GM12878 (cell line): Measurements from ENCODE around the gene SURF6. TPM values are rescaled to one million over a fixed set of nuclear protein-coding genes. Genes with fewer than 3 reads are reported as not detected.

Source experiments
- ATAC-seq: fragments of 200-7000 bp; cut with Tn5 transposase; 3 replicates; pipeline ENCODE4 v1.9.1; 2020; ENCODE audit warnings: mild to moderate bottlenecking, moderate library complexity
- BruUV-seq: library from RNA; stranded (reverse); fragments of 400-500 nt; replicated peaks from 2 replicates; lab custom pipeline; 2021; lab: Mats Ljungman, UMichigan
- CTCF ChIA-PET: fragments of 300-600 bp; sonication (Branson Sonifier 250); formaldehyde crosslinking; extraction: SDS; loops from one replicate; lab custom pipeline; 2021; ENCODE audit warnings: inconsistent platforms; lab: Yijun Ruan, JAX
- POLR2A ChIA-PET: fragments of 350-600 bp; formaldehyde crosslinking; extraction: SDS; loops from one replicate; lab custom pipeline; 2021; ENCODE audit warnings: inconsistent platforms; lab: Charles Lee
- RAD21 ChIA-PET: fragments of 300-600 bp; sonication (Branson Sonifier 250); formaldehyde crosslinking; loops from one replicate; lab custom pipeline; 2023; ENCODE audit warnings: antibody characterized with exemption; ENCODE audit not compliant: unreplicated experiment; lab: Charles Lee
- SMC1A ChIA-PET: fragments of 300-600 bp; sonication (Branson Sonifier 250); formaldehyde crosslinking; loops from one replicate; lab custom pipeline; 2023; ENCODE audit not compliant: unreplicated experiment, uncharacterized antibody; lab: Charles Lee
- DNase-seq: peaks from one replicate; pipeline ENCODE4 v3.0.0-alpha.2; 2011; ENCODE audit warnings: low read depth, low spot score
- FAIRE-seq: peaks from 3 replicates; lab custom pipeline; 2011; peaks lifted over from hg19 to GRCh38; lab: Jason Lieb, UNC
- H2AFZ ChIP-seq: 2 replicates; pipeline ENCODE4 v1.6.0; 2011; ENCODE audit warnings: low read depth, low read length, control low read depth; ENCODE audit not compliant: control insufficient read depth
- H3K27ac ChIP-seq: 2 replicates; pipeline ENCODE4 v1.5.1; 2011; ENCODE audit warnings: control low read depth; ENCODE audit not compliant: control insufficient read depth, insufficient read depth
- H3K27me3 ChIP-seq, 2 experiments: replicated peaks in 1 of 2; 2 replicates each; pipeline versions ENCODE4 v1.6.0 to v1.6.1; 2011; ENCODE audit warnings: low read length in 1 of 2; ENCODE audit not compliant: control insufficient read depth in 2 of 2, insufficient read depth in 2 of 2
- H3K36me3 ChIP-seq, 2 experiments: 2 replicates each; pipeline ENCODE4 v1.5.1; 2011; ENCODE audit warnings: low read length in 1 of 2; ENCODE audit not compliant: control insufficient read depth in 2 of 2, insufficient read depth in 2 of 2
- H3K4me1 ChIP-seq: 2 replicates; pipeline ENCODE4 v1.6.1; 2011; ENCODE audit warnings: mild to moderate bottlenecking, low read length, moderate library complexity, mixed read lengths; ENCODE audit not compliant: control insufficient read depth, insufficient read depth
- H3K4me2 ChIP-seq: 2 replicates; pipeline ENCODE4 v1.6.0; 2011; ENCODE audit warnings: control low read depth; ENCODE audit not compliant: control insufficient read depth, insufficient read depth
- H3K4me3 ChIP-seq: fragments of 200-600 bp; sonication (generic); 2 replicates; pipeline ENCODE4 v1.5.1; 2016
- H3K79me2 ChIP-seq: 2 replicates; pipeline ENCODE4 v1.6.0; 2011; ENCODE audit warnings: low read length; ENCODE audit not compliant: control insufficient read depth, insufficient read depth
- H3K9ac ChIP-seq: 2 replicates; pipeline ENCODE4 v1.8.0; 2011; ENCODE audit warnings: low read length, control low read depth, mixed read lengths; ENCODE audit not compliant: control insufficient read depth, insufficient read depth
- H3K9me3 ChIP-seq: replicated peaks from 3 replicates; pipeline ENCODE4 v1.5.1; 2011; ENCODE audit warnings: mild to moderate bottlenecking, low read length; ENCODE audit not compliant: control insufficient read depth, insufficient read depth
- H4K20me1 ChIP-seq: 2 replicates; pipeline ENCODE4 v1.6.0; 2011; ENCODE audit not compliant: control insufficient read depth, insufficient read depth
- BACH1 ChIP-seq: fragments of 450-650 bp; IDR thresholded peaks from 2 replicates; pipeline ENCODE4 v1.6.1; 2017; ENCODE audit warnings: mild to moderate bottlenecking, borderline replicate concordance
- CTCF ChIP-seq, 3 experiments: IDR thresholded peaks in 2 of 3; conservative IDR thresholded peaks in 1 of 3; 2 replicates each; pipeline ENCODE4 v1.5.1; 2011; ENCODE audit warnings: low read depth in 3 of 3, low read length in 3 of 3, mild to moderate bottlenecking in 3 of 3, control low read depth in 2 of 3, moderate library complexity in 2 of 3, inconsistent platforms in 1 of 3, mixed read lengths in 1 of 3; ENCODE audit not compliant: control insufficient read depth in 2 of 3, insufficient read depth in 1 of 3; ENCODE audit errors: extremely low read depth in 1 of 3
- IRF4 ChIP-seq: IDR thresholded peaks from 2 replicates; pipeline ENCODE4 v1.6.1; 2011; ENCODE audit warnings: low read depth, low read length
- PAX8 ChIP-seq: fragments of 450-650 bp; IDR thresholded peaks from 2 replicates; pipeline ENCODE4 v1.6.1; 2017; ENCODE audit warnings: mild to moderate bottlenecking, moderate library complexity
- SMAD1 ChIP-seq: fragments of 450-650 bp; IDR thresholded peaks from 2 replicates; pipeline ENCODE4 v1.6.1; 2018; ENCODE audit warnings: mild to moderate bottlenecking, low read depth; ENCODE audit not compliant: partially characterized antibody
- ZNF687 ChIP-seq: fragments of 450-650 bp; IDR thresholded peaks from 2 replicates; pipeline ENCODE4 v1.6.1; 2017; ENCODE audit warnings: mild to moderate bottlenecking, moderate library complexity
- WGBS: methylation state at CpG from one replicate; pipeline ENCODE4 v1.1.6; 2016; ENCODE audit warnings: low lambda C conversion rate; ENCODE audit not compliant: insufficient replicate concordance, insufficient coverage; ENCODE audit errors: missing lambda C conversion rate; 5-methylcytosine and 5-hydroxymethylcytosine counted together
- in situ Hi-C: fragments of 300-500 bp; cut with MboI; formaldehyde crosslinking; loops from 9 replicates; pipeline ENCODE4 v1.14.3; 2018; ENCODE audit warnings: mixed read lengths
- intact Hi-C: fragments of 100-400 bp; cut with micrococcal nuclease; formaldehyde crosslinking; loops from one replicate; pipeline ENCODE4 v1.14.2; 2022; ENCODE audit not compliant: unreplicated experiment
- polyA plus RNA-seq, 11 experiments: library from polyadenylated mRNA; depleted of rRNA in 4 of 11; unstranded in 6 of 11; stranded (reverse) in 5 of 11; fragments of >200 nt; fragmentation: Nextera tagmentation in 4 of 11; fragmentation: Illumina TruSeq in 1 of 11; extraction: Ambion mirVana in 4 of 11; extraction: Trizol in 1 of 11; gene quantifications; 1 replicate in 1 of 11; 2 replicates in 10 of 11; pipeline versions ENCODE4 v1.2.1 to v1.2.3, GENCODE V29; 2011 to 2016; ENCODE audit warnings: inconsistent platforms in 2 of 11, missing spikeins in 2 of 11, low read depth in 1 of 11
- total RNA-seq, 4 experiments: library from RNA; depleted of rRNA in 3 of 4; stranded (reverse); fragments of >200 nt in 3 of 4; fragmentation: Illumina TruSeq in 1 of 4; extraction: Trizol in 1 of 4; gene quantifications; 2 replicates each; pipeline versions ENCODE4 v1.2.1 to v1.2.3, GENCODE V29; 2013 to 2021

The SURF6 gene
- total and polyA plus RNA-seq, 10 of the 15 experiments (the other 5 are each of a cell fraction or from before 2014, with no cell fraction given), result 2.2 to 27.2 (median 15.1) TPM

- no peak for TF ChIP-seq ZNF687
- TF ChIP-seq SMAD1, result no peak
- no peak for TF ChIP-seq PAX8
Observed at GRCh38 chr9:133344071-133344470, 8.1 kb upstream of the SURF6 start (continued).

GRCh38 chr9:133342570-133342969 lies 6.6 kb upstream of the SURF6 start:
- BruUV-seq, result no TSS peak
- H3K27me3 ChIP-seq, result no peaks in the 10 kb centered on the region
- CTCF ChIA-PET, result interaction anchor here (1.6 kb wide), 1 partner anchor 30 kb away, joined by 3 read pairs; no protein-coding TSS in a partner anchor
- no peaks in the 10 kb centered on the region for H3K9me3 ChIP-seq
- H3K9ac ChIP-seq, result no peak overlapping the region
- H4K20me1 ChIP-seq, result no peaks in the 10 kb centered on the region
- H3K4me1 ChIP-seq, result peaks cover 21% of the 10 kb centered on the region
- no peak for FAIRE-seq
- H3K27ac ChIP-seq, result no peak overlapping the region
- intact Hi-C loops, result no loop called here
- no peak overlapping the region for H2AFZ ChIP-seq
- TF ChIP-seq CTCF (IDR thresholded peaks at IDR 0.05 in 2 of 3, conservative IDR thresholded peaks at IDR 0.05 in 1 of 3; ENCODE audit: control insufficient read depth in 2 of 3, extremely low read depth in 1 of 3, insufficient read depth in 1 of 3, low read depth in 3 of 3, low read length in 3 of 3) (peak in 2 of 3 experiments; percentile 5 to 36; a peak in 1 of 6 replicates), IRF4 (no peak), BACH1 (no peak)
- TF ChIP-seq, all 136 proteins: peak for 1
- DNase-seq (no peak), ATAC-seq (no peak)
- ChIA-PET POLR2A (interaction anchor here (0.8 to 1.0 kb wide), 3 partner anchors 13 to 36 kb away, joined by 3 read pairs; no protein-coding TSS in a partner anchor), RAD21 (no interaction called here), SMC1A (no interaction called here)
- 87% methylated on average over 11 of the region's 11 CpGs for WGBS
- H3K36me3 ChIP-seq, result peaks cover 10 to 23% of the 10 kb centered on the region in 2 experiments
- in situ Hi-C loops, result no loop called here
- H3K4me3 ChIP-seq, result no peak overlapping the region
- H3K4me2 ChIP-seq, result no peak overlapping the region
- H3K79me2 ChIP-seq, result peaks cover 18% of the 10 kb centered on the region
